HEK293T (cell line): ENCODE results near the gene CIZ1.

Source experiments
- ARNT ChIP-seq: fragments of 450-650 bp; IDR thresholded peaks from 2 replicates; pipeline ENCODE4 v1.6.1; 2017; ENCODE audit warnings: mild to moderate bottlenecking
- CTBP1 ChIP-seq: fragments of 450-650 bp; IDR thresholded peaks from 2 replicates; pipeline ENCODE4 v1.6.1; 2016; ENCODE audit warnings: borderline replicate concordance
- ELF4 ChIP-seq: fragments of 450-650 bp; IDR thresholded peaks from 2 replicates; pipeline ENCODE4 v1.6.1; 2017; ENCODE audit warnings: antibody characterized with exemption
- FOXA1 ChIP-seq: fragments of 450-650 bp; IDR thresholded peaks from 2 replicates; pipeline ENCODE4 v1.6.1; 2016; ENCODE audit warnings: mild to moderate bottlenecking
- FOXK2 ChIP-seq: fragments of 450-650 bp; IDR thresholded peaks from 2 replicates; pipeline ENCODE4 v1.6.1; 2016; ENCODE audit warnings: mild to moderate bottlenecking
- FOXM1 ChIP-seq: fragments of 450-650 bp; IDR thresholded peaks from 2 replicates; pipeline ENCODE4 v1.6.1; 2017; ENCODE audit warnings: mild to moderate bottlenecking, borderline replicate concordance
- L3MBTL2 ChIP-seq: fragments of 450-650 bp; conservative IDR thresholded peaks from 2 replicates; pipeline ENCODE4 v1.6.1; 2016; ENCODE audit warnings: mild to moderate bottlenecking
- SP1 ChIP-seq: fragments of 450-650 bp; IDR thresholded peaks from 2 replicates; pipeline ENCODE4 v1.6.1; 2017
- SUZ12 ChIP-seq: fragments of 450-650 bp; IDR thresholded peaks from 2 replicates; pipeline ENCODE4 v1.6.1; 2016; ENCODE audit warnings: mild to moderate bottlenecking
- TARDBP ChIP-seq: fragments of 450-650 bp; IDR thresholded peaks from 2 replicates; pipeline ENCODE4 v1.6.1; 2016
- ZNF384 ChIP-seq: fragments of 450-650 bp; IDR thresholded peaks from 2 replicates; pipeline ENCODE4 v1.6.1; 2016

DNA sequence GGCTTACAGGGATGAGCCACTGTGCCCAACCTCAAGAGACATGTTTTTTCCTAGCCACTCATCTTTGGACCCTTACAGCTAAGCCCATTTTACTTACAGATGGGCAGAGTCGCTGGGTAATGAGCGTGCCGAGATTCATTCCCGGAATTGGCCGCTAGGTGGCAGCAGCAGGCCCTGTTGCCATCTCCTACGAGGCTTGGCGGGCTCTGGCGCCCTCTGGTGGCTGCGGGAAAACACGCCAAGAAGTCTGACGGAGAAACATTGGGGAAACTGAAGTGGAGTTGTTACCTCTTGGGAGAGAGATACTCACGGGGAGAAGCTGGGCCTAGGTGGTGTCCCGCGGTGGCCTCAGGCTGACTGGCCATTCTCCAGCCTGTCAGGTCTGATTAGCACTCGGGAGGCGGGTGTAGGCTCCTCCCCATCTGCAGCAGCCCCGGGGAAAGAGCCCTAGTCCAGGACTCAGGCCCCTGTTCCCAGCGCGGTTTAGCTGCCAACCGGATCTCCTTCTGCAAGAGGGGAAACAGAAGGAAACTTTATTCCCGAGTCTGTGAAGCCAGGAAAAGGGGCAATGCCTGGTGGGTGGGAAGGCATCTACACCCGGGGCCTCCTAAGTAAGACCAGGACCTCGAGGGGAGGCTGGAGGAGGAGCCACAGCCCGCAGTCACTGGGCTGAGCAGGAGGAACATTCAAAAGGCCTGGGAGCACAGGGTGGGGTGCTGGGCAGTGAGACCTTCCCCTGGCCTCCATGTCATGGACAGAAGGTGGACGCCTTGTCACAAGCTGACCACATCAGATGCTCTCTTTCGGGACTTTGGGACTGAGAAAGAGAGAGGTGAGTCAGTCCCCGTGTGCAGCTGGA is 73.5 kb downstream of the CIZ1 start:
- TF ChIP-seq TARDBP (no peak), CTBP1 (no peak), SP1 (no peak), FOXA1 (no peak), SUZ12 (no peak), FOXM1 (no peak), ARNT (peak; percentile 67), L3MBTL2 (no peak), ZNF384 (no peak), ELF4 (no peak), FOXK2 (no peak; the same call in 1 of the 2 replicates)
